ENCODE data around the gene THEMIS2.

GRCh38 chr1:27879374-27880082 is 7.2 kb downstream of the THEMIS2 start:
- TF ChIP-seq ZNF263 (CRISPR knock-in tag; IDR thresholded peaks at IDR 0.05; ENCODE audit: borderline replicate concordance): no peak
- no peak for TF ChIP-seq RBBP5 (IDR thresholded peaks at IDR 0.05; ENCODE audit: borderline replicate concordance, insufficient read depth, low read length, poor library complexity, severe bottlenecking)
- no peak for TF ChIP-seq HDAC2 (IDR thresholded peaks at IDR 0.05)
- no peak for TF ChIP-seq HDAC3 (IDR thresholded peaks at IDR 0.05; ENCODE audit: borderline replicate concordance, partially characterized antibody)
- TF ChIP-seq ZBTB7A (IDR thresholded peaks at IDR 0.05; ENCODE audit: borderline replicate concordance, control insufficient read depth, low read depth, low read length): no peak
- no peak for TF ChIP-seq RBM39 (optimal IDR thresholded peaks at IDR 0.05; ENCODE audit: low read depth, low read length)
- no peak for TF ChIP-seq ZNF24 (IDR thresholded peaks at IDR 0.05)
- no peak for TF ChIP-seq EZH2 (IDR thresholded peaks at IDR 0.05; ENCODE audit: borderline replicate concordance, low read depth, low read length)
- no peak for TF ChIP-seq POLR2AphosphoS5 (IDR thresholded peaks at IDR 0.05; ENCODE audit: control insufficient read depth, insufficient read depth, low read depth, low read length)
- no peak for TF ChIP-seq POU5F1 (IDR thresholded peaks at IDR 0.05; ENCODE audit: borderline replicate concordance, low read depth, low read length, partially characterized antibody)
- TF ChIP-seq NFE2L1 (tag; IDR thresholded peaks at IDR 0.05; ENCODE audit: borderline replicate concordance, low read depth): no peak
- no peak for TF ChIP-seq SIRT6 (IDR thresholded peaks at IDR 0.05; ENCODE audit: low read depth, low read length)
